Peyer's patch (tissue), 4 donors: ENCODE measurements around the gene ACSS1.

Experiments
- CTCF ChIP-seq, 6 experiments: fragments of 450-650 bp in 4 of 6; fragments of 200-600 bp in 2 of 6; sonication (generic) in 1 of 6; IDR thresholded peaks; one replicate each; pipeline ENCODE4 v1.5.1; 2017 to 2019; ENCODE audit warnings: antibody characterized with exemption in 6 of 6, mild to moderate bottlenecking in 3 of 6, moderate library complexity in 1 of 6
- POLR2A ChIP-seq, 2 donors: fragments of 450-650 bp; IDR thresholded peaks; one replicate each; pipeline ENCODE4 v1.5.1; 2017; ENCODE audit warnings: antibody characterized with exemption in 2 of 2, mild to moderate bottlenecking in 2 of 2, moderate library complexity in 2 of 2

- TF ChIP-seq CTCF (IDR thresholded peaks at IDR 0.05) (no peak), POLR2A (IDR thresholded peaks at IDR 0.05) (no peak)
Measured at GRCh38 chr20:25007491-25008305, 50.2 kb downstream of the ACSS1 start.
